ENCODE results near the gene ASPG. TPM values are rescaled to one million over a fixed set of nuclear protein-coding genes. Genes with fewer than 3 reads are reported as not detected.

ASPG gene
- total RNA-seq: under 0.01 TPM in 2 replicates

DNA sequence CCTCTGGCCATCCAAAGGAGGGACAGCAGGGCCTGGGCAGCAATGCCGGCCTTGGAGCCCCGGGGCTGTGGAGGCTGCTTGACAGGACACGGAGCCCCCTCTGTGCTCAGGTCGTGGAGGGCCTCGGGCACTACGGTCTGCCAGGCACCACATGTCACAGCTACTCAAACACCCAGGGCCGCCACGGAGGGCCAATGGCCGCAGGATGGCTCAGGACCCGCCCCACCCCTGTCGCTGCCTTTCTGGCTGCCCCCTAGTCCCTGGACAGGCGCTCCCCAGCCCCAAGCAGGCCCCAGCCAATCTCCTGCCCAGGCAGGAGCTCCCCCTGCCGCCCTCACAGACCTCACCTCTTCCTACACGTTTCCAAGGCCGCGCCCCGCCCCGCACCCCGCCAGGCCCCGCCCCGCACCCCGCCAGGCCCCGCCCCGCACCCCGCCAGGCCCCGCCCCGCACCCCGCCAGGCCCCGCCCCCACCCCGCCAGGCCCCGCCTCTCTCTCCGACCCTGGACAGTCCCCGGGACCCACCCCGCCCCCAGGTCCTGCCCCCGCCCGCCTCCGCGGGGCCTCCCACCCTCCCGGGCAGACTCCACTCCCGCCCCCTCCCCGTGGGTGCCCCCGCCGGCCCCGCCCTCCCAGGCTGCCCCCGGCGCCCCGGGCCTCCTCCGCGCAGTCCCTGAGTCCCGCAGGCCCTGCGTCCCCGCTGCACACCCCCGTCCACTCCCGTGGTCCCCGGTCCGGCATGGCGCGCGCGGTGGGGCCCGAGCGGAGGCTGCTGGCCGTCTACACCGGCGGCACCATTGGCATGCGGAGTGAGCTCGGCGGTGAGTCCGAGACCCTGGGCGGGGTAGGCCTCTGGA lies at the start of gene ASPG:
Gene ASPG, plus strand, starts transcription at position 669 of the 857 bp plus-strand sequence. Its CDS starts 71 bp downstream, at position 740.

DNA sequence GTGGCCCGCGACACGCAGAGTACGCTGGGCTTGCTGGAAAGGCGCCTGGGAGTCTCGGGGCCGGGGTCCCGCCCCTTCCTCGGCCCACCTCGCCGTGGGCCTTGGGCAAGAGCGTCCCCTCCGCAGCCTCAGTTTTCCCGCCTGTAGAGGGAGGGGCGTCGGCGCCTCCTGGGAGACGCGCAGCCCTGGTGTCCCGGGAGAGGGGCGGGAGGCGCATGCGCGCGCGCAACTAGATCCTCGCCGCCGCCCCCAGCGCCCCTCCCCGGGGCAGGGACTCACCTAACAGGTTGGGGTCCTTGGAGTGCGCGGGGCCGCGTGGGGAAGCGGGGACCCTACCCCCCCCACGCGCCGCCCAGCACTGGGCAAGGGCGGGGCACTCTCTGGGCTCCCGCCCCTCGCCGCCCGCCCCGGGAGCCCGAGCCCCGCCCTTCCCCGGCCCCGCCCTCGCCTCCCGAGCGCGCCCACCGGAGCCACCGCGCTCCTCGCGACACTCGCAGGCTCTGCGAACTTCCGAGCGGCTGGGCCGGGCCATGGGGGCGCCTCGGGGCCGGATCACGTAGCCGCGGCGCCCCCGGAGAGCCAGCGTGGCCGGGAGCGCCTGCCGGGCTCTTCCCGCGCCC lies 52.7 kb downstream of the ASPG start, which contains the start of gene KIF26A:
Gene KIF26A, plus strand, starts transcription at position 490 of the 620 bp plus-strand sequence. CDS start 136 bp downstream, outside the sequence.

Other genes starting within 250 kb of the ASPG start
- gene PPP1R13B, start 238.1 kb upstream of the ASPG start, total RNA-seq: 5.5 and 8.0 TPM in 2 replicates
- gene TDRD9, start 157.2 kb upstream of the ASPG start, total RNA-seq: 0.72 and 1.3 TPM in 2 replicates
- not detected in 2 replicates for gene RD3L, start 143.2 kb upstream of the ASPG start, total RNA-seq
- gene KIF26A, start 52.9 kb downstream of the ASPG start, total RNA-seq: 0.48 and 1.3 TPM in 2 replicates

All from tracheal epithelial cell (primary cell).